ENCODE results near the gene ZNF91.

Gene ZNF91

DNA sequence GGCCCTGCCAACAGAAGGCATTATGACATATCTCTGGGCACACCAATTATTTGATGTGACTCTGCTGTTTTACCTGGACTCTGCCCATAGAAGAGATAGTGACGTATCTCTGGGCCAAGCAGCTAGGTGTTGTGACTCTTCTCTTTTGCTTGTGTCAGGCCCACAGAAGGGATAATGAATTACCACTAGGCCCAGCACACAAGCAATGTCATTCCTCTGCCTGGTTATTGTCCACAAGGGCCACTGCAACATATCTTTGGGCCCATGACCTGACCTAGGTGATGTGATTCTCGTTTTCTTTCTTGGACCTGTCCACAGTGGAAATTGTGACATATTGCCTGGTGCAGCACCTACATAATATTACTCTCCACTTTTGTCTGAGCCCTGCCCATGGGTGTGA is 80.0 kb downstream of the ZNF91 start:
- TF ChIP-seq, protein P1, sequence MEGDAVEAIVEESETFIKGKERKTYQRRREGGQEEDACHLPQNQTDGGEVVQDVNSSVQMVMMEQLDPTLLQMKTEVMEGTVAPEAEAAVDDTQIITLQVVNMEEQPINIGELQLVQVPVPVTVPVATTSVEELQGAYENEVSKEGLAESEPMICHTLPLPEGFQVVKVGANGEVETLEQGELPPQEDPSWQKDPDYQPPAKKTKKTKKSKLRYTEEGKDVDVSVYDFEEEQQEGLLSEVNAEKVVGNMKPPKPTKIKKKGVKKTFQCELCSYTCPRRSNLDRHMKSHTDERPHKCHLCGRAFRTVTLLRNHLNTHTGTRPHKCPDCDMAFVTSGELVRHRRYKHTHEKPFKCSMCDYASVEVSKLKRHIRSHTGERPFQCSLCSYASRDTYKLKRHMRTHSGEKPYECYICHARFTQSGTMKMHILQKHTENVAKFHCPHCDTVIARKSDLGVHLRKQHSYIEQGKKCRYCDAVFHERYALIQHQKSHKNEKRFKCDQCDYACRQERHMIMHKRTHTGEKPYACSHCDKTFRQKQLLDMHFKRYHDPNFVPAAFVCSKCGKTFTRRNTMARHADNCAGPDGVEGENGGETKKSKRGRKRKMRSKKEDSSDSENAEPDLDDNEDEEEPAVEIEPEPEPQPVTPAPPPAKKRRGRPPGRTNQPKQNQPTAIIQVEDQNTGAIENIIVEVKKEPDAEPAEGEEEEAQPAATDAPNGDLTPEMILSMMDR (IDR thresholded peaks at IDR 0.05; ENCODE audit: borderline replicate concordance, extremely low read depth, low read length, poor library complexity, severe bottlenecking), result no peak
- no peak for TF ChIP-seq EZH2 (IDR thresholded peaks at IDR 0.05; ENCODE audit: borderline replicate concordance, low read depth, low read length, severe bottlenecking)
- H3K9me3 ChIP-seq (ENCODE audit: insufficient read depth, low read length, severe bottlenecking), result no peaks in the 10 kb centered on the region
- no peak overlapping the region for H3K4me2 ChIP-seq (ENCODE audit: insufficient read depth, low read length)
- no peak for ATAC-seq (ENCODE audit: insufficient read depth, low read depth)
- H2AFZ ChIP-seq (ENCODE audit: low read depth, low read length), result no peak overlapping the region
- no peaks in the 10 kb centered on the region for H3K27me3 ChIP-seq (ENCODE audit: insufficient read depth, low read length, poor library complexity)
- no peaks in the 10 kb centered on the region for H4K20me1 ChIP-seq (ENCODE audit: insufficient read depth, low read length)
- no peaks in the 10 kb centered on the region for H3K36me3 ChIP-seq (ENCODE audit: insufficient read depth, low read length)
- no peak overlapping the region for H3K9ac ChIP-seq (ENCODE audit: low read depth, low read length)
- H3K4me3 ChIP-seq (ENCODE audit: low read depth in 1 of 2, low read length in 2 of 2), result no peak overlapping the region
- no peaks in the 10 kb centered on the region for H3K4me1 ChIP-seq (ENCODE audit: insufficient read depth, low read length)
- no peak for DNase-seq
- H3K27ac ChIP-seq (ENCODE audit: low read length), result no peak overlapping the region
- H3K79me2 ChIP-seq (ENCODE audit: insufficient read depth, low read length), result no peaks in the 10 kb centered on the region

GRCh38 chr19:23314505-23315251 is 80.6 kb downstream of the ZNF91 start:
- H3K9me3 ChIP-seq (ENCODE audit: insufficient read depth, low read length, severe bottlenecking), result no peaks in the 10 kb centered on the region
- no peak for TF ChIP-seq EZH2 (IDR thresholded peaks at IDR 0.05; ENCODE audit: borderline replicate concordance, low read depth, low read length, severe bottlenecking)
- TF ChIP-seq, protein P1 (IDR thresholded peaks at IDR 0.05; ENCODE audit: borderline replicate concordance, extremely low read depth, low read length, poor library complexity, severe bottlenecking), result no peak
- no peak overlapping the region for H2AFZ ChIP-seq (ENCODE audit: low read depth, low read length)
- no peak overlapping the region for H3K27ac ChIP-seq (ENCODE audit: low read length)
- H3K4me3 ChIP-seq (ENCODE audit: low read depth in 1 of 2, low read length in 2 of 2), result no peak overlapping the region
- DNase-seq (no peak), ATAC-seq (ENCODE audit: insufficient read depth, low read depth) (no peak)
- H3K36me3 ChIP-seq (ENCODE audit: insufficient read depth, low read length), result no peaks in the 10 kb centered on the region
- no peaks in the 10 kb centered on the region for H3K27me3 ChIP-seq (ENCODE audit: insufficient read depth, low read length, poor library complexity)
- H3K79me2 ChIP-seq (ENCODE audit: insufficient read depth, low read length), result no peaks in the 10 kb centered on the region
- H3K4me2 ChIP-seq (ENCODE audit: insufficient read depth, low read length), result no peak overlapping the region
- H4K20me1 ChIP-seq (ENCODE audit: insufficient read depth, low read length), result no peaks in the 10 kb centered on the region
- no peak overlapping the region for H3K9ac ChIP-seq (ENCODE audit: low read depth, low read length)
- H3K4me1 ChIP-seq (ENCODE audit: insufficient read depth, low read length), result no peaks in the 10 kb centered on the region

GRCh38 chr19:23313196-23313595 is 82.1 kb downstream of the ZNF91 start:
- Histone ChIP-seq H3K27me3 (ENCODE audit: insufficient read depth, low read length, poor library complexity) (no peaks in the 10 kb centered on the region), H3K79me2 (ENCODE audit: insufficient read depth, low read length) (no peaks in the 10 kb centered on the region), H3K4me3 (ENCODE audit: low read depth in 1 of 2, low read length in 2 of 2) (no peak overlapping the region), H3K4me1 (ENCODE audit: insufficient read depth, low read length) (no peaks in the 10 kb centered on the region), H3K27ac (ENCODE audit: low read length) (no peak overlapping the region), H4K20me1 (ENCODE audit: insufficient read depth, low read length) (no peaks in the 10 kb centered on the region), H2AFZ (ENCODE audit: low read depth, low read length) (no peak overlapping the region), H3K36me3 (ENCODE audit: insufficient read depth, low read length) (no peaks in the 10 kb centered on the region), H3K9ac (ENCODE audit: low read depth, low read length) (no peak overlapping the region), H3K4me2 (ENCODE audit: insufficient read depth, low read length) (no peak overlapping the region), H3K9me3 (ENCODE audit: insufficient read depth, low read length, severe bottlenecking) (no peaks in the 10 kb centered on the region)
- DNase-seq, result no peak
- TF ChIP-seq, protein P1 (IDR thresholded peaks at IDR 0.05; ENCODE audit: borderline replicate concordance, extremely low read depth, low read length, poor library complexity, severe bottlenecking), result no peak
- TF ChIP-seq EZH2 (IDR thresholded peaks at IDR 0.05; ENCODE audit: borderline replicate concordance, low read depth, low read length, severe bottlenecking), result no peak
- ATAC-seq (ENCODE audit: insufficient read depth, low read depth), result no peak

Measured in DND-41 (cell line).